Right lobe of liver (tissue), 6 donors: ENCODE measurements around the gene IPO13. TPM values are rescaled to one million over a fixed set of nuclear protein-coding genes. Genes with fewer than 3 reads are reported as not detected.

ENCODE experiments used
- ATAC-seq, 4 donors: fragments of 200-7000 bp; cut with Tn5 transposase; one replicate each; pipeline ENCODE4 v1.9.1; 2020; ENCODE audit warnings: mild to moderate bottlenecking in 4 of 4, moderate library complexity in 4 of 4
- DNase-seq, 3 donors: peaks; one replicate each; pipeline ENCODE4 v3.0.0-alpha.2; 2020
- H3K27ac ChIP-seq, 3 donors: fragments of 200-600 bp; one replicate each; pipeline ENCODE4 v1.8.0; 2022
- H3K27me3 ChIP-seq, 2 donors: fragments of 200-600 bp; one replicate each; pipeline ENCODE4 v1.8.0; 2022
- H3K36me3 ChIP-seq, 4 donors: fragments of 200-600 bp; sonication (generic) in 1 of 4; one replicate each; pipeline versions ENCODE4 v1.5.1 to v1.8.0; 2017 to 2022; ENCODE audit warnings: control low read depth in 1 of 4
- H3K4me1 ChIP-seq, 4 donors: fragments of 200-600 bp; sonication (generic) in 1 of 4; one replicate each; pipeline versions ENCODE4 v1.5.1 to v1.8.0; 2017 to 2022; ENCODE audit warnings: control low read depth in 1 of 4
- H3K4me3 ChIP-seq, 3 donors: fragments of 200-600 bp; one replicate each; pipeline ENCODE4 v1.8.0; 2022
- H3K9me3 ChIP-seq, 4 donors: fragments of 200-600 bp; sonication (generic) in 1 of 4; one replicate each; pipeline versions ENCODE4 v1.5.1 to v1.8.0; 2017 to 2022; ENCODE audit warnings: control low read depth in 1 of 4
- CTCF ChIP-seq, 4 donors: fragments of 200-600 bp in 3 of 4; fragments of 450-650 bp in 1 of 4; IDR thresholded peaks; one replicate each; pipeline versions ENCODE4 v1.5.1 to v1.8.0; 2016 to 2022; ENCODE audit warnings: antibody characterized with exemption in 4 of 4, mild to moderate bottlenecking in 2 of 4
- POLR2A ChIP-seq: fragments of 450-650 bp; IDR thresholded peaks from one replicate; pipeline ENCODE4 v1.6.1; 2017; ENCODE audit warnings: antibody characterized with exemption, mild to moderate bottlenecking
- WGBS: methylation state at CpG from one replicate; pipeline ENCODE4 v1.1.6; 2018; ENCODE audit warnings: low coverage, low lambda C conversion rate; ENCODE audit not compliant: insufficient coverage; ENCODE audit errors: missing lambda C conversion rate; 5-methylcytosine and 5-hydroxymethylcytosine counted together
- intact Hi-C, 2 donors: fragments of 100-400 bp; cut with DNase I; formaldehyde crosslinking; loops; one replicate each; pipeline versions ENCODE4 v1.11.2 to v1.14.1; 2022
- total RNA-seq, 6 experiments: library from RNA; depleted of rRNA in 2 of 6; stranded (reverse); fragments of >200 nt in 2 of 6; fragmentation: NEBNext Ultra II Directional in 3 of 6; extraction: Animal tissue kit (Norgen Biotek cat#: 25700) in 3 of 6; gene quantifications; one replicate each; pipeline versions ENCODE4 v1.1.0 to v1.2.4, GENCODE V29; 2016 to 2023
- donor health status: DM: no; HTN: yes; CAD: no.
- donor health status: DM: no; HTN: no; CAD: no.
- donor health status: DM: no; HTN: no; CAD: no.
- donor health status: DM: no; HTN: yes; CAD: no.
- donor health status: DM: no; HTN: yes; CAD: no.

Gene IPO13
- total RNA-seq, 6 experiments from 2014 or later = 12.4 to 18.9 (median 14.8) TPM

DNA sequence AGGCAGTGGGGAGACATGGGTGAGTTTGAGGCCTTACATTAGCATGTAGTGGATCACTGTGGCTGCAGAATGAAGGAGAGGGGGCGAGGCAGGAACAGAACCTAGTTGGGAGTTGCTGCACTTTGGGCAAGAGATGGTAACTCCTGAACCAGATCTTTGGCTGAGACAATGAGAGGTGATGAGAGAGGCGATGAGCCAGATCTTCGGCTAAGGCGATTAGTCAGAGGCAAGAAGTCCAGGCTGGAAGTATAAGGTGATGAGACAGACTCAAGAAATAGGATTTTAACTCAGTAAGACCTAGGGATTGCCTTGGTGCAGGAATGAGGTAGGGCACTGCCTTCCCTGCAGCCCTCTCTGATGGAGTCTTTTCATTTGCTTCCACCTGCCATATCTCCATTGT is 22.2 kb upstream of the IPO13 start:
- DNase-seq = no peak
- no peak for TF ChIP-seq CTCF (IDR thresholded peaks at IDR 0.05)
- TF ChIP-seq POLR2A = no peak
- 71% methylated on average over 3 of the region's 4 CpGs for WGBS
- Histone ChIP-seq H3K4me3 (no peak overlapping the region), H3K36me3 (no peaks in the 10 kb centered on the region), H3K27me3 (no peaks in the 10 kb centered on the region), H3K27ac (no peak overlapping the region), H3K4me1 (no peaks in the 10 kb centered on the region), H3K9me3 (no peaks in the 10 kb centered on the region)
- intact Hi-C loops = no loop called here
- ATAC-seq = no peak

GRCh38 chr1:43925846-43926245 is 20.9 kb upstream of the IPO13 start:
- 94% methylated on average over 7 of the region's 9 CpGs for WGBS
- DNase-seq (no peak), ATAC-seq (no peak)
- H3K4me1 ChIP-seq = no peaks in the 10 kb centered on the region
- TF ChIP-seq POLR2A (no peak), CTCF (IDR thresholded peaks at IDR 0.05) (no peak)
- intact Hi-C loops = no loop called here
- H3K4me3 ChIP-seq = no peak overlapping the region
- no peak overlapping the region for H3K27ac ChIP-seq
- no peaks in the 10 kb centered on the region for H3K36me3 ChIP-seq
- H3K27me3 ChIP-seq = no peaks in the 10 kb centered on the region
- H3K9me3 ChIP-seq = no peaks in the 10 kb centered on the region

DNA sequence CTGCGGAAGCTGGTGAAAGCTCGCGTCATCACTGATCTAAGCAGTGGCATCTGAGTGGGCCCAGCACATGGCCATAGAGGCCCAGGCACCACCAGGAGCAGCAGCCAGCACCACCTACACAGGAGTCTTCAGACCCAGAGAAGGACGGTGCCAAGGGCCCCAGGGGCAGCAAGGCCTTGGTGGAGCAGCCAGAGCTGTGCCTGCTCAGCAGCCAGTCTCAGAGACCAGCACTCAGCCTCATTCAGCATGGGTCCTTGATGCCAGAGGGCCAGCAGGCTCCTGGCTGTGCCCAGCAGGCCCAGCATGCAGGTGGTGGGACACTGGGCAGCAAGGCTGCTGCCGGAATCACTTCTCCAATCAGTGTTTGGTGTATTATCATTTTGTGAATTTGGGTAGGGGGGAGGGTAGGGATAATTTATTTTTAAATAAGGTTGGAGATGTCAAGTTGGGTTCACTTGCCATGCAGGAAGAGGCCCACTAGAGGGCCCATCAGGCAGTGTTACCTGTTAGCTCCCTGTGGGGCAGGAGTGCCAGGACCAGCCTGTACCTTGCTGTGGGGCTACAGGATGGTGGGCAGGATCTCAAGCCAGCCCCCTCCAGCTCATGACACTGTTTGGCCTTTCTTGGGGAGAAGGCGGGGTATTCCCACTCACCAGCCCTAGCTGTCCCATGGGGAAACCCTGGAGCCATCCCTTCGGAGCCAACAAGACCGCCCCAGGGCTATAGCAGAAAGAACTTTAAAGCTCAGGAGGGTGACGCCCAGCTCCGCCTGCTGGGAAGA is 16.4 kb upstream of the IPO13 start:
- no peaks in the 10 kb centered on the region for H3K36me3 ChIP-seq
- no peaks in the 10 kb centered on the region for H3K9me3 ChIP-seq
- H3K27ac ChIP-seq = no peak overlapping the region
- DNase-seq (no peak), ATAC-seq (peak; percentile 34 to 41 (median 40))
- intact Hi-C loops = loop anchor here (5.0 to 10.0 kb wide), 2 partner anchors 166 to 168 kb away; no protein-coding TSS in a partner anchor
- TF ChIP-seq CTCF (IDR thresholded peaks at IDR 0.05) (peak in 3 of 4 donors; percentile 47 to 55 (median 48)), POLR2A (no peak)
- H3K27me3 ChIP-seq = no peaks in the 10 kb centered on the region
- peaks cover 0 to 10% (median 3%) of the 10 kb centered on the region in 4 donors for H3K4me1 ChIP-seq
- H3K4me3 ChIP-seq = no peak overlapping the region
- 50% methylated on average over 1 of the region's 10 CpGs for WGBS

- no peak for TF ChIP-seq POLR2A
- TF ChIP-seq CTCF (IDR thresholded peaks at IDR 0.05) = no peak
- peaks cover 0 to 11% (median 3%) of the 10 kb centered on the region in 4 donors for H3K4me1 ChIP-seq
- no peaks in the 10 kb centered on the region for H3K9me3 ChIP-seq
- no peaks in the 10 kb centered on the region for H3K27me3 ChIP-seq
- no peak for DNase-seq
- no peak overlapping the region for H3K27ac ChIP-seq
- WGBS = 70% methylated on average over 2 of the region's 4 CpGs
- ATAC-seq = no peak
- H3K36me3 ChIP-seq = no peaks in the 10 kb centered on the region
- no peak overlapping the region for H3K4me3 ChIP-seq
- intact Hi-C loops = loop anchor here (5.0 to 10.0 kb wide), 2 partner anchors 166 to 169 kb away; no protein-coding TSS in a partner anchor
Measured at GRCh38 chr1:43930949-43931275, 15.8 kb upstream of the IPO13 start.
